Endothelial cell of umbilical vein (primary cell): ENCODE data around the gene LMX1A.

Experiments
- EZH2 ChIP-seq: IDR thresholded peaks from 2 replicates; pipeline ENCODE4 v1.6.1; 2012; ENCODE audit warnings: borderline replicate concordance, low read depth, mild to moderate bottlenecking, moderate library complexity, low read length, inconsistent platforms; ENCODE audit not compliant: severe bottlenecking
- GATA2 ChIP-seq: IDR thresholded peaks from 2 replicates; pipeline ENCODE4 v1.7.0; 2011; ENCODE audit warnings: low read depth, mild to moderate bottlenecking, moderate library complexity, mixed read lengths, low read length; ENCODE audit not compliant: insufficient read length, insufficient read depth
- JUN ChIP-seq: IDR thresholded peaks from 2 replicates; pipeline ENCODE4 v1.6.1; 2011; ENCODE audit warnings: borderline replicate concordance, low read depth; ENCODE audit not compliant: insufficient read length, insufficient read depth
- MYC ChIP-seq: IDR thresholded peaks from one replicate; pipeline ENCODE4 v1.6.1; 2011; ENCODE audit warnings: mild to moderate bottlenecking, low read depth, low read length
- POLR2A ChIP-seq: IDR thresholded peaks from 2 replicates; pipeline ENCODE4 v1.6.1; 2012; ENCODE audit warnings: low read depth, mild to moderate bottlenecking, control low read depth, low read length
- POLR2AphosphoS5 ChIP-seq: IDR thresholded peaks from 2 replicates; pipeline ENCODE4 v1.6.1; 2012; ENCODE audit warnings: low read depth, mild to moderate bottlenecking, control low read depth, low read length, moderate library complexity; ENCODE audit not compliant: insufficient read depth
- TF ChIP-seq, protein P1 (sequence below), 2 donors: IDR thresholded peaks; 1 replicate in 1 of 2; 2 replicates in 1 of 2; pipeline ENCODE4 v1.5.1; 2011; ENCODE audit warnings: low read length in 2 of 2, mild to moderate bottlenecking in 2 of 2, moderate library complexity in 2 of 2, control low read depth in 1 of 2, inconsistent platforms in 1 of 2, low read depth in 1 of 2; ENCODE audit not compliant: insufficient read depth in 1 of 2; ENCODE audit errors: extremely low read depth in 1 of 2

- TF ChIP-seq POLR2A (no peak), MYC (no peak), JUN (no peak), EZH2 (no peak), POLR2AphosphoS5 (no peak), GATA2 (no peak)
- TF ChIP-seq, protein P1, sequence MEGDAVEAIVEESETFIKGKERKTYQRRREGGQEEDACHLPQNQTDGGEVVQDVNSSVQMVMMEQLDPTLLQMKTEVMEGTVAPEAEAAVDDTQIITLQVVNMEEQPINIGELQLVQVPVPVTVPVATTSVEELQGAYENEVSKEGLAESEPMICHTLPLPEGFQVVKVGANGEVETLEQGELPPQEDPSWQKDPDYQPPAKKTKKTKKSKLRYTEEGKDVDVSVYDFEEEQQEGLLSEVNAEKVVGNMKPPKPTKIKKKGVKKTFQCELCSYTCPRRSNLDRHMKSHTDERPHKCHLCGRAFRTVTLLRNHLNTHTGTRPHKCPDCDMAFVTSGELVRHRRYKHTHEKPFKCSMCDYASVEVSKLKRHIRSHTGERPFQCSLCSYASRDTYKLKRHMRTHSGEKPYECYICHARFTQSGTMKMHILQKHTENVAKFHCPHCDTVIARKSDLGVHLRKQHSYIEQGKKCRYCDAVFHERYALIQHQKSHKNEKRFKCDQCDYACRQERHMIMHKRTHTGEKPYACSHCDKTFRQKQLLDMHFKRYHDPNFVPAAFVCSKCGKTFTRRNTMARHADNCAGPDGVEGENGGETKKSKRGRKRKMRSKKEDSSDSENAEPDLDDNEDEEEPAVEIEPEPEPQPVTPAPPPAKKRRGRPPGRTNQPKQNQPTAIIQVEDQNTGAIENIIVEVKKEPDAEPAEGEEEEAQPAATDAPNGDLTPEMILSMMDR (IDR thresholded peaks at IDR 0.05; ENCODE audit: extremely low read depth in 1 of 2, insufficient read depth in 1 of 2, low read depth in 1 of 2, low read length in 2 of 2): no peak
Observed at GRCh38 chr1:165174491-165174890, 182.0 kb downstream of the LMX1A start.
